Vagina (tissue), 2 donors: ENCODE results near the gene FXN. TPM values are rescaled to one million over a fixed set of nuclear protein-coding genes. Genes with fewer than 3 reads are reported as not detected.

ENCODE experiments used
- DNase-seq, 2 donors: peaks; one replicate each; pipeline ENCODE4 v3.0.0-alpha.2; 2017; ENCODE audit errors: extremely low spot score in 2 of 2
- H3K27ac ChIP-seq: fragments of 200-600 bp; sonication (generic); one replicate; pipeline ENCODE4 v1.5.1; 2019
- H3K27me3 ChIP-seq: fragments of 200-600 bp; sonication (generic); one replicate; pipeline ENCODE4 v1.5.1; 2019
- H3K36me3 ChIP-seq, 2 donors: fragments of 200-600 bp; sonication (generic); one replicate each; pipeline ENCODE4 v1.5.1; 2017 to 2019
- H3K4me1 ChIP-seq: fragments of 200-600 bp; sonication (generic); one replicate; pipeline ENCODE4 v1.5.1; 2019
- H3K4me3 ChIP-seq, 2 donors: fragments of 200-600 bp; sonication (generic); 1 replicate in 1 of 2; 2 replicates in 1 of 2; pipeline ENCODE4 v1.5.1; 2016 to 2019
- H3K9me3 ChIP-seq: fragments of 200-600 bp; sonication (generic); one replicate; pipeline ENCODE4 v1.5.1; 2019
- CTCF ChIP-seq, 3 experiments: fragments of 450-650 bp in 2 of 3; fragments of 200-600 bp in 1 of 3; sonication (generic) in 1 of 3; IDR thresholded peaks; one replicate each; pipeline ENCODE4 v1.5.1; 2017 to 2019; ENCODE audit warnings: antibody characterized with exemption in 3 of 3, mild to moderate bottlenecking in 2 of 3, moderate library complexity in 2 of 3
- POLR2A ChIP-seq, 2 donors: fragments of 450-650 bp; IDR thresholded peaks; one replicate each; pipeline ENCODE4 v1.6.1; 2017; ENCODE audit warnings: antibody characterized with exemption in 2 of 2, mild to moderate bottlenecking in 2 of 2, moderate library complexity in 2 of 2
- POLR2AphosphoS5 ChIP-seq, 2 donors: sonication (generic); formaldehyde crosslinking; IDR thresholded peaks; one replicate each; pipeline ENCODE4 v1.9.0; 2017; ENCODE audit warnings: antibody characterized with exemption in 2 of 2, mild to moderate bottlenecking in 2 of 2, low read depth in 1 of 2; ENCODE audit not compliant: insufficient read depth in 1 of 2
- intact Hi-C: fragments of 100-400 bp; cut with DNase I; formaldehyde crosslinking; loops from one replicate; pipeline ENCODE4 v1.15.1; 2023
- total RNA-seq: library from RNA; depleted of rRNA; stranded (reverse); fragments of >200 nt; gene quantifications from one replicate; pipeline ENCODE4 v1.2.3, GENCODE V29; 2016

FXN gene
- total RNA-seq, 1 donor from 2014 or later: 11.8 TPM

- no peak overlapping the region for H3K27ac ChIP-seq
- H3K4me1 ChIP-seq: no peaks in the 10 kb centered on the region
- no peak for DNase-seq
- H3K36me3 ChIP-seq: no peaks in the 10 kb centered on the region
- intact Hi-C loops: no loop called here
- H3K27me3 ChIP-seq: no peaks in the 10 kb centered on the region
- no peak overlapping the region for H3K4me3 ChIP-seq
- H3K9me3 ChIP-seq: no peaks in the 10 kb centered on the region
- TF ChIP-seq POLR2AphosphoS5 (IDR thresholded peaks at IDR 0.05; ENCODE audit: insufficient read depth in 1 of 2, low read depth in 1 of 2) (no peak), CTCF (IDR thresholded peaks at IDR 0.05) (no peak), POLR2A (IDR thresholded peaks at IDR 0.05) (no peak)
Observed at GRCh38 chr9:69073103-69073502, 37.6 kb downstream of the FXN start.

GRCh38 chr9:69074801-69075200 is 39.2 kb downstream of the FXN start:
- Histone ChIP-seq H3K27me3 (no peaks in the 10 kb centered on the region), H3K36me3 (no peaks in the 10 kb centered on the region), H3K9me3 (no peaks in the 10 kb centered on the region), H3K4me3 (no peak overlapping the region), H3K4me1 (peaks cover 6% of the 10 kb centered on the region), H3K27ac (no peak overlapping the region)
- intact Hi-C loops: no loop called here
- no peak for DNase-seq
- no peak for TF ChIP-seq POLR2A (IDR thresholded peaks at IDR 0.05)
- no peak for TF ChIP-seq CTCF (IDR thresholded peaks at IDR 0.05)
- TF ChIP-seq POLR2AphosphoS5 (IDR thresholded peaks at IDR 0.05; ENCODE audit: insufficient read depth in 1 of 2, low read depth in 1 of 2): no peak

GRCh38 chr9:69076550-69076949 is 41.0 kb downstream of the FXN start:
- Histone ChIP-seq H3K36me3 (no peaks in the 10 kb centered on the region), H3K27ac (no peak overlapping the region), H3K9me3 (no peaks in the 10 kb centered on the region), H3K27me3 (no peaks in the 10 kb centered on the region), H3K4me3 (no peak overlapping the region), H3K4me1 (peaks cover 6% of the 10 kb centered on the region)
- intact Hi-C loops: no loop called here
- TF ChIP-seq POLR2AphosphoS5 (IDR thresholded peaks at IDR 0.05; ENCODE audit: insufficient read depth in 1 of 2, low read depth in 1 of 2) (no peak), CTCF (IDR thresholded peaks at IDR 0.05) (no peak), POLR2A (IDR thresholded peaks at IDR 0.05) (no peak)
- DNase-seq: no peak

GRCh38 chr9:69078069-69078468 is 42.5 kb downstream of the FXN start:
- peaks cover 6% of the 10 kb centered on the region for H3K4me1 ChIP-seq
- intact Hi-C loops: no loop called here
- no peak overlapping the region for H3K27ac ChIP-seq
- no peak for DNase-seq
- no peaks in the 10 kb centered on the region for H3K36me3 ChIP-seq
- TF ChIP-seq POLR2AphosphoS5 (IDR thresholded peaks at IDR 0.05; ENCODE audit: insufficient read depth in 1 of 2, low read depth in 1 of 2) (no peak), POLR2A (IDR thresholded peaks at IDR 0.05) (no peak), CTCF (IDR thresholded peaks at IDR 0.05) (no peak)
- no peaks in the 10 kb centered on the region for H3K27me3 ChIP-seq
- H3K9me3 ChIP-seq: no peaks in the 10 kb centered on the region
- no peak overlapping the region for H3K4me3 ChIP-seq

- Histone ChIP-seq H3K9me3 (no peaks in the 10 kb centered on the region), H3K4me3 (no peak overlapping the region), H3K4me1 (peaks cover 6% of the 10 kb centered on the region), H3K36me3 (no peaks in the 10 kb centered on the region), H3K27me3 (no peaks in the 10 kb centered on the region), H3K27ac (no peak overlapping the region)
- TF ChIP-seq CTCF (IDR thresholded peaks at IDR 0.05) (no peak), POLR2A (IDR thresholded peaks at IDR 0.05) (no peak), POLR2AphosphoS5 (IDR thresholded peaks at IDR 0.05; ENCODE audit: insufficient read depth in 1 of 2, low read depth in 1 of 2) (no peak)
- intact Hi-C loops: no loop called here
- peak in 1 of 2 donors; percentile 94 for DNase-seq
Observed at GRCh38 chr9:69078581-69078980, 43.0 kb downstream of the FXN start.
